NCI-H2196 treated with DMSO at 0.1 percent for 48 hours (cell line): ENCODE measurements around the gene COX6B1.
"Not testable (repeated sequence)": the region's sequence is repeated elsewhere in the genome, so short reads cannot be mapped to it uniquely, and the experiment has no call there.

Source experiments
- DNase-seq: peaks from one replicate; lab custom pipeline; 2025; ENCODE audit not compliant: unreplicated experiment; lab: John Stamatoyannopoulos, UW

COX6B1 gene

GRCh38 chr19:35648017-35648961 lies at the start of gene COX6B1:
COX6B1 (plus strand) TSS chr19:35648323; CDS start chr19:35651244, 2,921 bp downstream.
- DNase-seq: peak; percentile 97

GRCh38 chr19:35601971-35602370 lies 46.2 kb upstream of the COX6B1 start:
- no peak for DNase-seq

GRCh38 chr19:35604436-35604835 lies 43.7 kb upstream of the COX6B1 start:
- not testable (repeated sequence) for DNase-seq

GRCh38 chr19:35607170-35607569 lies 41.0 kb upstream of the COX6B1 start:
- DNase-seq: not testable (repeated sequence)

- no peak for DNase-seq
Observed at GRCh38 chr19:35607661-35608060, 40.5 kb upstream of the COX6B1 start.

GRCh38 chr19:35608251-35608650 lies 39.9 kb upstream of the COX6B1 start:
- DNase-seq: no peak

GRCh38 chr19:35609851-35610353 lies 38.2 kb upstream of the COX6B1 start:
- DNase-seq: no peak

GRCh38 chr19:35612224-35612558 lies 35.9 kb upstream of the COX6B1 start:
- no peak for DNase-seq

- DNase-seq: peak; percentile 85
Observed at GRCh38 chr19:35612559-35613321, 35.4 kb upstream of the COX6B1 start, which contains the start of gene HAUS5. HAUS5 (plus strand) TSS chr19:35612735; CDS start chr19:35612795, 60 bp downstream.

- no peak for DNase-seq
Observed at GRCh38 chr19:35613574-35613973, 34.5 kb upstream of the COX6B1 start.

- no peak for DNase-seq
Observed at GRCh38 chr19:35615036-35615435, 33.1 kb upstream of the COX6B1 start.

- DNase-seq: no peak
Observed at GRCh38 chr19:35618857-35619256, 29.3 kb upstream of the COX6B1 start.

- DNase-seq: no peak
Observed at GRCh38 chr19:35619290-35619923, 28.7 kb upstream of the COX6B1 start.

- no peak for DNase-seq
Observed at GRCh38 chr19:35620001-35620400, 28.1 kb upstream of the COX6B1 start.

- DNase-seq: no peak
Observed at GRCh38 chr19:35621708-35622107, 26.4 kb upstream of the COX6B1 start.

GRCh38 chr19:35622750-35623149 lies 25.4 kb upstream of the COX6B1 start:
- DNase-seq: no peak

GRCh38 chr19:35623327-35624010 lies 24.7 kb upstream of the COX6B1 start:
- no peak for DNase-seq

- no peak for DNase-seq
Observed at GRCh38 chr19:35628264-35628564, 19.9 kb upstream of the COX6B1 start.

- peak; percentile 96 for DNase-seq
Observed at GRCh38 chr19:35628565-35629331, 19.4 kb upstream of the COX6B1 start, which contains the start of gene RBM42. RBM42 (plus strand) TSS chr19:35629036; CDS start chr19:35629154, 118 bp downstream.

- no peak for DNase-seq
Observed at GRCh38 chr19:35629332-35629633, 18.8 kb upstream of the COX6B1 start.
